ENCODE results near the gene IMMP2L.
"Not testable (repeated sequence)": the region's sequence is repeated elsewhere in the genome, so short reads cannot be mapped to it uniquely, and the experiment has no call there.

Gene IMMP2L

GRCh38 chr7:111323670-111324069, 238.6 kb downstream of the IMMP2L start:
- DNase-seq: not testable (repeated sequence)

DNA sequence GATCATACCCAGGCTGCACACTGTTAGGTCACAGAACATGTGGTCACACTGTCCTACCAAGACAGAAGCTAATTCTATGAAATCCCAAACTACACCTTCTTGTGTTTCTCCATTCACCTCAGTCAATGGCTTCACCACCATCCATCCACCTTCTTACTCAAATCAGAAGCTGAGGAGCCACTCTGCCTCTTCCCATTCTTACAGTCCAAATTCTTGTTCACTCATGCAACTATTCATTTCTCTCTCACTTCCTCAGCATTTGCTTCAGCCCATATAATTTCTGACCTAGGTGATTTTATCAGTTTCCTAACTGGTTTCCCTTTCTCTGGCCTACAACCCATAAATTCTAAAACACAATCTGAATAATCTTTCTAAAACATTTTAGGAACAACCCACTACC, 242.2 kb downstream of the IMMP2L start:
- no peak for DNase-seq

DNA sequence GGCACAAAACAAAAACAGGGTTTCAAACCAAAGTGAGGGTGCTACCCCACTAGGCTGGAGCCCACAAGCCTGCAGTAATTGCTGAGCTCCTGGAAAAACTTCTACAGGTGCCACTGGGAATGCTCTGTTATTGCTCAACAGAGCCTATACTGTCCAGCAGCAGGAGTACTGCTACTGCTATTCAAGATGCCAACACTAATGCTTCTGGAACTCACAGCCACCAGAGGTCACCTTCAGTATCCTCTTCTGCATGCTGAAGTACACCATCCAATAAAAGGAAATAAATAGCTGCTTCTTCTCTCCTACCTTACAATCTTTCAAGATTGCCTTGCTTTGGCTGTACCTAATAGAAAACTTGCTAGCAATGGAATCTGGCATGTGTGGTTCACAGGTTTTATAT, 249.3 kb downstream of the IMMP2L start:
- DNase-seq: no peak

DNA sequence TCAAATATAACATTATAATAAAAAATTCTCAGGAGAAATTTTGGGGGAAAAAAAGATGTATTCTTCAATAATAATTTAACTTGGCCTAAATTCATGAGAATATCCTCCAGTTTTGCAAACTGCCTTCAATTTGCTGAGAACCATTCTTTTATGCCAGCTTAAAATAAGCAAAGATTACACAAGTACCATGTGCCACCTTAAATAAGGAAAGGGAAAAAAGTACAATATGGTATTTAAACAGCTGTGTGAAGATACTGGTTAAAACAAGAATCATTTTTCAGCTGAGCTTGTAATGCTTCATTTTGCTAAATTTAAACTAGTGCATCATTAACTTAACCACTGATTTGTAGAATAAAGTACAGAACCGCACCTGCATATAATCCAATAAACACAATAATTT, 253.6 kb downstream of the IMMP2L start:
- no peak for DNase-seq

GRCh38 chr7:111301891-111302290, 260.4 kb downstream of the IMMP2L start:
- no peak for DNase-seq

GRCh38 chr7:111294494-111294893, 267.8 kb downstream of the IMMP2L start:
- no peak for DNase-seq

DNA sequence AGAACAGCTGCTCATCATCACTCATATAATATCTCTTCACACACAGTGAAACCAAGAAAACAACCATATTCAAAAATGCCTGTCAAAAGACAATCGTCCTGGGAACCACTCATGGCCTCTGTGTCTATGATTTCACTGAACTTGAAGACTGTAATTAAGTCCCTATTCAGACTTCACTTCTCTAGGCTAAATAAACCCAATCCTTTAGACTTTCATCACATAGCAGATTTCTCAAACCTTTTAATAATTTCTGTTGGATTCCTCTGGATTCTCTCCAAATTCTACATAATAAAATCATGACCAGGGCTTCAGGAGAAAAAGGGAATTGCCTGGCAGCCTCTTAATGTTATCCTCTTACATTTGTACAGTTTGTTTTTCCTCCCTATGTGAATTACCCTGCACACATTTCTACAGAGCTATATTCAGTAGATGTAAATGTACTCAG, 270.2 kb downstream of the IMMP2L start:
- no peak for DNase-seq

GRCh38 chr7:111290982-111291381, 271.3 kb downstream of the IMMP2L start:
- no peak for DNase-seq

DNA sequence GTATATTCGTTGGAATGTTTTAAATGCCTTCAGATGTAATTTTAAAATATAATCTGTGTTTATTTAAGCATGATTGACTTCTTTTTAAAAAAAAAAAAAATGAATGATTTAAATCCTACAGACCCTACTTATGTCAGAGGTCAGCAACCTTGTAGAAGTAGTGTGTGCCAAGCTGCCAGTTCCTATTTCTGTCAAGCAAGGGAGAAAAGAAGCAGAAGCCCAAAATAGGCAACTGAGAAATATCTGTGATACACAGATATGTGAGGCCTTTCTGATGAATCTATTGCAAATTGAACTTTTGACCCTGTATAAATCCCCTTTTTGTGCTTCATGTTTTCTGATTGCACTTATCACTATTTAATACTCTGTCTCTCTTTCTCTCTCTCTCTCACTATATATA, 271.9 kb downstream of the IMMP2L start:
- DNase-seq: no peak

DNA sequence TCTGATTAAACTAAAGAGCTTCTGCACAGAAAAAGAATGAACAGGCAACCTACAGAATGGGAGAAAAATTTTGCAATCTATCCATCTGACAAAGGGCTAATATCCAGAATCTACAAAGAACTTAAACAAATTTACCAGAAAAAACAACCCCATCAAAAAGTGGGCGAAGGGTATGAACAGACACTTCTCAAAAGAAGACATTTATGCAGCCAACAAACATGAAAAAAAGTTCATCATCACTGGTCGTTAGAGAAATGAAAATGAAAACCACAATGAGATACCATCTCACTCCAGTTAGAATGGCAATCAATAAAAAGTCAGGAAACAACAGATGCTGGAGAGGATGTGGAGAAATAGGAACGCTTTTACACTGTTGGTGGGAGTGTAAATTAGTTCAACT, 273.9 kb downstream of the IMMP2L start:
- not testable (repeated sequence) for DNase-seq

- no peak for DNase-seq
These were observed 279.7 kb downstream of the IMMP2L start for GRCh38 chr7:111282626-111283025.

- DNase-seq: no peak
These were observed 287.4 kb downstream of the IMMP2L start for GRCh38 chr7:111274857-111275256.

DNA sequence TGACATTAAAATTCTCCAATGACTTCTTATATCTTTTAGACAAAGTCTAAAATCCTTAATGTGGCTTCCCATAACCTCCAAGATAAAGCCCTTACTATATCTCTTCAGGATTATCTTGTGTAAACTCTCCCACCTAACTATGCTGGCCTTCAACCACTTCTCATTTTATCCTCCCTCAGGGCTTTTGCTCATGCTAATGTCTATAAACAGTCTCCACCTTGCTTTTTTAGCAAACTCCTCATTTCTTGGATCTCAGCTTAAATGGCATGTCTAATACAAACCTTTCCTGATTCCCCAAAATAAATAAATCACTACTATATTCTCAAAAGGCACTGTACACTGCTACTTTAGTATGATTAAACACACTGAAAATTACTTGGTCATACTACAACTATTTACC, 290.2 kb downstream of the IMMP2L start:
- no peak for DNase-seq

- DNase-seq: not testable (repeated sequence)
These were observed 291.5 kb downstream of the IMMP2L start for GRCh38 chr7:111270794-111271193.

GRCh38 chr7:111268941-111269340, 293.4 kb downstream of the IMMP2L start:
- DNase-seq: no peak

DNA sequence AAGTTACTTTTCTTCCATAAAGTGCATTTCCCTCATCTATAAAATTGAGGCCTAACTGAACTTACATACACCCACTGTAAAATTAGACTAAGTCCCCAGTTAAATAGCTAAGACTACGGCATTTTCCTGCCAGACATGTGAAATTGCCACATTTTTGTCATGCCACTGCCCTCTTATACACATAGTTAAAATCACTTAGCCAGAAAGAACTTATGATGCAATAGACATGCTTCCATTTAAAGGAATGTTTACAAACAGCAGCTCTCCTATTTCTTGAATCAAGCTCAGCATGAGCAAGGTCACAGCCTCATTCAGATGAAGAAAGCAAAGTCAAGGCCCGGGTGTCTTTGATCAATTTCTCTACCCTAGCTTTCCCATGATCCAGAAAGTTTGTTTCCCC, 295.7 kb downstream of the IMMP2L start:
- DNase-seq: no peak

- DNase-seq: no peak
These were observed 296.9 kb downstream of the IMMP2L start for GRCh38 chr7:111265394-111265793.

DNA sequence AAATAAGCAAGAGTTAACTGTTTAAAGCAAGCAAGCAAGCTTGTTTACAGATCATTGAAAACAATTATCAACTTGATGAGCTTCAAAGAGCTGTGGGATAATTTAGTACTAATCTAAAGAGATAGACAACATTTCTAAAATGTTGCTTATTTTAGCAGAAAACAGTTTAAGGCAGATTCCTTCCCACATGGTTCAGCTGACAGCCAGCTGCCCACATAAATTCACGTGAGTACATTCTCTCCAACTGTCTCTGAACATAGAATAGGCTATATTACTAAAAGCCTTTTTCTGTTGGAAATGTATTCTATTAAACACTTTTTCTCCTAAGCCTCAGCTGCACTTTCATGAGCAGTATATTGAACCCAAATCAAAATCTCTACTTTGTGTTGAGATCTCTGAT, 297.3 kb downstream of the IMMP2L start:
- DNase-seq: no peak

- DNase-seq: no peak
These were observed 298.0 kb downstream of the IMMP2L start for GRCh38 chr7:111264111-111264868.

- DNase-seq: no peak
These were observed 299.8 kb downstream of the IMMP2L start for GRCh38 chr7:111262293-111263116.

- DNase-seq: no peak
These were observed 300.8 kb downstream of the IMMP2L start for GRCh38 chr7:111261496-111261895.

GRCh38 chr7:111259991-111260390, 302.3 kb downstream of the IMMP2L start:
- DNase-seq: no peak

DNA sequence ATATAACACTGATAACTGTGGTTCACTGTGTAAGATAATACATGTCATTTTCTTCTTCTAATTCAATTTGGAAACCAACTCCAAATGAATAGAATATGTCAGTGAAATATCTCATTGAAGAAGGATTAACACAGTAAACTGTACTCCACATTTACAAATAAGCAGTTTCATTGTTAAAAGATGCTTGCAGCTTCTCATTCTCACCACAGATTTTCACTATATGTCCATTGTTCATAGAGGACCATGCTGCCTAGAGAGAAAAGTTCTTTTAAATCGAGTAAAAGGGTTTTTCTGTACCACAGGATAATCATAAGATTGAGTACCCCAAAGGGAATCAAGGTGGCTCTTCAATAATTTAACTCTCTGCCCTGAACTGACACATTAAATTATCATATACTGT, 305.9 kb downstream of the IMMP2L start:
- DNase-seq: no peak

DNA sequence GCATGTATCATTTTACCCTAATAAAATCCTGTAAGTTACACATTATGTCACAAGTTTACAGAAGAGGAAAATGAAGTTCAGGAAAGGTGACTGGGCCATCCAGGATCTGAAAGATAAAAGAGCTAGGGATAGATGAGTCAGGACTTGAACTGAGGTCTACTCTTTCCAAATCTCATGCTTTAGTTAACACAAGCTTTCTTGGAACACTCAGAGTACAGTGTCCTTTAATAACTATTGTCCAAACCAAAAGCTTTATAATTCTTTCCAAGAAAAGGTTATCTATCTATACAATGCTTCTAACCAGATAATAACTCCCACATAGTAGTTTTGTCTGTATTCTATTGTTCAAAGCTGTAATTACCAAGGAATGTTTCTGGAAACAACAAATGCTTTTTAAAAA, 306.7 kb downstream of the IMMP2L start:
- no peak for DNase-seq
